Ishikawa (cell line): ENCODE data around the gene MAP1B.

Experiments used
- EP300 ChIP-seq: IDR thresholded peaks from 2 replicates; pipeline ENCODE4 v1.6.1; 2012; ENCODE audit warnings: borderline replicate concordance
- RAD21 ChIP-seq: IDR thresholded peaks from 2 replicates; pipeline ENCODE4 v1.6.1; 2012; ENCODE audit warnings: low read depth
- TAF1 ChIP-seq: IDR thresholded peaks from 2 replicates; pipeline ENCODE4 v1.6.1; 2012; ENCODE audit warnings: low read depth, mild to moderate bottlenecking
- USF1 ChIP-seq: IDR thresholded peaks from 2 replicates; pipeline ENCODE4 v1.6.1; 2012
- YY1 ChIP-seq: IDR thresholded peaks from 2 replicates; pipeline ENCODE4 v1.6.1; 2012; ENCODE audit warnings: low read depth

GRCh38 chr5:72232838-72233237, 125.6 kb downstream of the MAP1B start:
- TF ChIP-seq EP300, result no peak
- no peak for TF ChIP-seq RAD21
- no peak for TF ChIP-seq USF1
- TF ChIP-seq YY1, result no peak
- no peak for TF ChIP-seq TAF1
